HepG2 (cell line): Measurements from ENCODE around the gene SPARC. TPM values are rescaled to one million over a fixed set of nuclear protein-coding genes. Genes with fewer than 3 reads are reported as not detected.
A peak's percentile ranks its signal among the peaks of the same experiment; 100 is the strongest.

Experiments
- BHLHE40 ChIP-seq: IDR thresholded peaks from 2 replicates; pipeline ENCODE4 v1.6.1; 2011; ENCODE audit warnings: low read length, improper control_type of control experiment
- CEBPB ChIP-seq: IDR thresholded peaks from 2 replicates; pipeline ENCODE4 v1.6.1; 2011; ENCODE audit warnings: low read depth, low read length, improper control_type of control experiment, borderline replicate concordance
- CREB3 ChIP-seq: sonication (generic); formaldehyde crosslinking; IDR thresholded peaks from 2 replicates; pipeline ENCODE4 v1.5.0; 2020; ENCODE audit warnings: missing genetic modification reagents
- NFE2L2 ChIP-seq: fragments of 150-350 bp; IDR thresholded peaks from 2 replicates; pipeline ENCODE4 v1.6.1; 2014; ENCODE audit warnings: low read length
- PHF20 ChIP-seq: sonication (generic); formaldehyde crosslinking; IDR thresholded peaks from 2 replicates; pipeline ENCODE4 v1.5.0; 2020; ENCODE audit warnings: mild to moderate bottlenecking, missing genetic modification reagents
- polyA plus RNA-seq, 8 experiments: library from polyadenylated mRNA; depleted of rRNA in 3 of 8; stranded (reverse) in 7 of 8; unstranded in 1 of 8; fragments of >200 nt; fragmentation: Illumina TruSeq in 4 of 8; extraction: Trizol in 4 of 8; gene quantifications; 2 replicates each; pipeline versions ENCODE4 v1.2.1 to v1.2.3, GENCODE V29; 2011 to 2016; ENCODE audit warnings: low read depth in 4 of 8, missing spikeins in 1 of 8, mixed read lengths in 1 of 8; ENCODE audit not compliant: insufficient read depth in 1 of 8
- total RNA-seq, 5 experiments: library from RNA; depleted of rRNA; stranded (reverse); fragments of >200 nt; fragmentation: Illumina TruSeq; extraction: Trizol; gene quantifications; 2 replicates each; pipeline ENCODE4 v1.2.3, GENCODE V29; 2016; ENCODE audit warnings: low read depth in 1 of 5
- TF ChIP-seq, protein P1 (sequence below): sonication (generic); formaldehyde crosslinking; IDR thresholded peaks from 2 replicates; pipeline ENCODE4 v1.5.0; 2020; ENCODE audit warnings: mild to moderate bottlenecking, missing genetic modification reagents, borderline replicate concordance

Gene SPARC
- total and polyA plus RNA-seq, 2 of the 13 experiments (the other 11 are each of a cell fraction or from before 2014, with no cell fraction given), result 76.7 to 192 TPM

DNA sequence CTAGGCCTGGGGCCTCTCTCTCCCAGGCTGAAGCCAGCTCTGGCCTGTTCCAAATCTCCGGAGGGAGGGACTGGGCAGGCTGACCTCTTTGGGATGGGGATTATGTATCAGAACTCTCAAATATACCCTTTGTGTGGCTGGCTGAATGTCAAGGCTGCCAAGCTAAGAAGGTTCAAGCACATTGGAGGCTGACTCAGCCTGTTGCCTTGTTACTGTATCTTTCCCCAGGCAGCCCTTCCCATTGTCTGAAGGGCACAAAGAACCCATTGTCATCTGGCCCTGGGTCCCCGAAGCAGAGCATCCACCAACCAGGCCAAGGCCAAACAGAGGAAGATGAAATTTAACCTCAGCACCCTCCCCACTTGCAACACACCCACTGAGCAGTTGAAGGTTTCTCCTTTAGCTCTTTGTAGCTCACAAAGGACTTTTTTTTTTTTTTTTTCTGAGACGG, 7.3 kb upstream of the SPARC start (continued):
- TF ChIP-seq CREB3 (CRISPR knock-in tag) (no peak), BHLHE40 (peak; percentile 51; the same call in 1 of the 2 replicates), PHF20 (CRISPR knock-in tag) (no peak), NFE2L2 (no peak), CEBPB (peak; percentile 69; the same call in 1 of the 2 replicates)
- TF ChIP-seq, protein P1, sequence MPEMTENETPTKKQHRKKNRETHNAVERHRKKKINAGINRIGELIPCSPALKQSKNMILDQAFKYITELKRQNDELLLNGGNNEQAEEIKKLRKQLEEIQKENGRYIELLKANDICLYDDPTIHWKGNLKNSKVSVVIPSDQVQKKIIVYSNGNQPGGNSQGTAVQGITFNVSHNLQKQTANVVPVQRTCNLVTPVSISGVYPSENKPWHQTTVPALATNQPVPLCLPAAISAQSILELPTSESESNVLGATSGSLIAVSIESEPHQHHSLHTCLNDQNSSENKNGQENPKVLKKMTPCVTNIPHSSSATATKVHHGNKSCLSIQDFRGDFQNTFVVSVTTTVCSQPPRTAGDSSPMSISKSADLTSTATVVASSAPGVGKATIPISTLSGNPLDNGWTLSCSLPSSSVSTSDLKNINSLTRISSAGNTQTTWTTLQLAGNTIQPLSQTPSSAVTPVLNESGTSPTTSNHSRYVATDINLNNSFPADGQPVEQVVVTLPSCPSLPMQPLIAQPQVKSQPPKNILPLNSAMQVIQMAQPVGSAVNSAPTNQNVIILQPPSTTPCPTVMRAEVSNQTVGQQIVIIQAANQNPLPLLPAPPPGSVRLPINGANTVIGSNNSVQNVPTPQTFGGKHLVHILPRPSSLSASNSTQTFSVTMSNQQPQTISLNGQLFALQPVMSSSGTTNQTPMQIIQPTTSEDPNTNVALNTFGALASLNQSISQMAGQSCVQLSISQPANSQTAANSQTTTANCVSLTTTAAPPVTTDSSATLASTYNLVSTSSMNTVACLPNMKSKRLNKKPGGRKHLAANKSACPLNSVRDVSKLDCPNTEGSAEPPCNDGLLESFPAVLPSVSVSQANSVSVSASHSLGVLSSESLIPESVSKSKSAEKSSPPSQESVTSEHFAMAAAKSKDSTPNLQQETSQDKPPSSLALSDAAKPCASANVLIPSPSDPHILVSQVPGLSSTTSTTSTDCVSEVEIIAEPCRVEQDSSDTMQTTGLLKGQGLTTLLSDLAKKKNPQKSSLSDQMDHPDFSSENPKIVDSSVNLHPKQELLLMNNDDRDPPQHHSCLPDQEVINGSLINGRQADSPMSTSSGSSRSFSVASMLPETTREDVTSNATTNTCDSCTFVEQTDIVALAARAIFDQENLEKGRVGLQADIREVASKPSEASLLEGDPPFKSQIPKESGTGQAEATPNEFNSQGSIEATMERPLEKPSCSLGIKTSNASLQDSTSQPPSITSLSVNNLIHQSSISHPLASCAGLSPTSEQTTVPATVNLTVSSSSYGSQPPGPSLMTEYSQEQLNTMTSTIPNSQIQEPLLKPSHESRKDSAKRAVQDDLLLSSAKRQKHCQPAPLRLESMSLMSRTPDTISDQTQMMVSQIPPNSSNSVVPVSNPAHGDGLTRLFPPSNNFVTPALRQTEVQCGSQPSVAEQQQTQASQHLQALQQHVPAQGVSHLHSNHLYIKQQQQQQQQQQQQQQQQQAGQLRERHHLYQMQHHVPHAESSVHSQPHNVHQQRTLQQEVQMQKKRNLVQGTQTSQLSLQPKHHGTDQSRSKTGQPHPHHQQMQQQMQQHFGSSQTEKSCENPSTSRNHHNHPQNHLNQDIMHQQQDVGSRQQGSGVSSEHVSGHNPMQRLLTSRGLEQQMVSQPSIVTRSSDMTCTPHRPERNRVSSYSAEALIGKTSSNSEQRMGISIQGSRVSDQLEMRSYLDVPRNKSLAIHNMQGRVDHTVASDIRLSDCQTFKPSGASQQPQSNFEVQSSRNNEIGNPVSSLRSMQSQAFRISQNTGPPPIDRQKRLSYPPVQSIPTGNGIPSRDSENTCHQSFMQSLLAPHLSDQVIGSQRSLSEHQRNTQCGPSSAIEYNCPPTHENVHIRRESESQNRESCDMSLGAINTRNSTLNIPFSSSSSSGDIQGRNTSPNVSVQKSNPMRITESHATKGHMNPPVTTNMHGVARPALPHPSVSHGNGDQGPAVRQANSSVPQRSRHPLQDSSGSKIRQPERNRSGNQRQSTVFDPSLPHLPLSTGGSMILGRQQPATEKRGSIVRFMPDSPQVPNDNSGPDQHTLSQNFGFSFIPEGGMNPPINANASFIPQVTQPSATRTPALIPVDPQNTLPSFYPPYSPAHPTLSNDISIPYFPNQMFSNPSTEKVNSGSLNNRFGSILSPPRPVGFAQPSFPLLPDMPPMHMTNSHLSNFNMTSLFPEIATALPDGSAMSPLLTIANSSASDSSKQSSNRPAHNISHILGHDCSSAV (CRISPR knock-in tag), result no peak
